ENCODE data around the gene CCDC172.

DNA sequence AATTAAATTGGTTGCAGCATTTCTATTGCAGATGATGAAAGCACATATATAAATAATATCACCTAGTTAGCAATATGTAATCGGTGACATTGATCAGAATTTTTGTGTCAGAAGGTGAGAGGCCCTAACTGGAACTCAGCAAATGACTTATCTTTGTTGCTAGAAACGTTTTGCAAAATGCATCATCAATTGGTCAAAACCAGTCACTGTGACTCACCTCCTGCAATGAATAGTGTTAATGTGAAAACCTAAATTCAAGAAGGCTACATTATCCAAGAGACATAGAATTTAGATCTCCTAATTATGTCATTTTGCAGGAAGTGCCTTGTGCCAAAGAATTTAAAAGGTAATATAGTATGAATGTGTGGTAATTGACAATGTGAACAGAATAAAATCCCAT, 93.6 kb downstream of the CCDC172 start:
- TF ChIP-seq, protein P1, sequence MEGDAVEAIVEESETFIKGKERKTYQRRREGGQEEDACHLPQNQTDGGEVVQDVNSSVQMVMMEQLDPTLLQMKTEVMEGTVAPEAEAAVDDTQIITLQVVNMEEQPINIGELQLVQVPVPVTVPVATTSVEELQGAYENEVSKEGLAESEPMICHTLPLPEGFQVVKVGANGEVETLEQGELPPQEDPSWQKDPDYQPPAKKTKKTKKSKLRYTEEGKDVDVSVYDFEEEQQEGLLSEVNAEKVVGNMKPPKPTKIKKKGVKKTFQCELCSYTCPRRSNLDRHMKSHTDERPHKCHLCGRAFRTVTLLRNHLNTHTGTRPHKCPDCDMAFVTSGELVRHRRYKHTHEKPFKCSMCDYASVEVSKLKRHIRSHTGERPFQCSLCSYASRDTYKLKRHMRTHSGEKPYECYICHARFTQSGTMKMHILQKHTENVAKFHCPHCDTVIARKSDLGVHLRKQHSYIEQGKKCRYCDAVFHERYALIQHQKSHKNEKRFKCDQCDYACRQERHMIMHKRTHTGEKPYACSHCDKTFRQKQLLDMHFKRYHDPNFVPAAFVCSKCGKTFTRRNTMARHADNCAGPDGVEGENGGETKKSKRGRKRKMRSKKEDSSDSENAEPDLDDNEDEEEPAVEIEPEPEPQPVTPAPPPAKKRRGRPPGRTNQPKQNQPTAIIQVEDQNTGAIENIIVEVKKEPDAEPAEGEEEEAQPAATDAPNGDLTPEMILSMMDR (conservative IDR thresholded peaks at IDR 0.05; ENCODE audit: low read depth, low read length), result no peak
- TF ChIP-seq EZH2 (IDR thresholded peaks at IDR 0.05; ENCODE audit: low read length, unreplicated experiment), result no peak
- no peak for TF ChIP-seq EZH2phosphoT487 (IDR thresholded peaks at IDR 0.05; ENCODE audit: borderline replicate concordance, low read length)

All from PC-3 (cell line).